HT-29 (cell line): Measurements from ENCODE around the gene LRRC2. TPM values are rescaled to one million over a fixed set of nuclear protein-coding genes. Genes with fewer than 3 reads are reported as not detected.

ENCODE experiments used
- DNase-seq: peaks from one replicate; pipeline ENCODE4 v3.0.0-alpha.2; 2015; ENCODE audit warnings: low spot score
- total RNA-seq: library from RNA; depleted of rRNA; stranded (reverse); fragments of >200 nt; shearing (Covaris generic); gene quantifications from 2 replicates; pipeline ENCODE4 v1.2.3, GENCODE V29; 2014; rRNA removed

The LRRC2 gene
- total RNA-seq, 1 experiment from 2014 or later = 0.84 TPM

DNA sequence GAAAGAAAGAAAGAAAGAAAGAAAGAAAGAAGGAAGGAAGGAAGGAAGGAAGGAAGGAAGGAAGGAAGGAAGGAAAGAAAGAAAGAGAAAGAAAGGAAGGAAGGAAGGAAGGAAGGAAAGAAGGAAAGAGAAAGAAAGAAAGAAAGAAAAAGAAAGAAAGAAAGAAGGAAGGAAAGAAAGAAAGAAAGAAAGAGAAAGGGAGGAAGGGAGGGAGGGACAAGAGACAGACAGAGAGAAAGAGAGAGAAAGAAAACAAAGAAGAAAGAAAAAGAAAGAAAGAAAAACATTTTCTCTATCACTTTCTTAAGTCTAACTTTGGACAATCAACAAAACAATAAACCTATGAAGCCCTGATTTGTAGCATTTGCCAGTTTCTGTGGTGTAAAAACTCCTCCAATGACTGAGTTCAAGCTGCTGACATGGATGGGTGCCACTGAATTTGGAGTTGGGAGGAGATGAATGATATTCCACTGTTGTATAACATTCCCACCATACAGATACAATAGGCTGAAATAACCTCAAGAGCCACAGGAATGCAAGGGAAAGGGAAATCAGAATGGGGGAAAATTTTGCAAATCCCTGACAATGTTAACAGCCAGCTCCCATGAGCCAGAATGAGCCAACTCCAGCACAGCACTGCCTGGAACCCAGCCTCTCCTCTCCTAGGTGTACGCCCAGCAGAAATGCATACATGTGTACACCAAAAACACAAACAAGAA is 83.3 kb downstream of the LRRC2 start:
- DNase-seq = no peak

DNA sequence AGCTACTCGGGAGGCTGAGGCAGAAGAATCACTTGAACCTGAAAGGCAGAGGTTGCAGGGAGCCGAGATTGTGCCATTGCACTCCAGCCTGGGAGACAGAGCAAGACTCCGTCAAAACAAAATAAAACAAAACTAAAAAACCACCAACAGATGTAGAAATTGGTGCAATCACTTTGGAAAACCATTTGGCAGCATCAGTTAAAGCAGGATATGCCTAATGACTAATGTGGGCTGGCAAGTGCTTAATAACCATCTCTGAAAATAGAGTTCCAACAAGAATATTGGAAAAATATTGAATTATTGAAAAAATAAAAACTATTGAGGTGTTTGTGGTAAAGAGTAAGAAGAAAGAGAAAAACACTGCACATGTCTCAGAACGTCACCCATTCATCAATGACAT is 84.5 kb downstream of the LRRC2 start:
- DNase-seq = no peak

DNA sequence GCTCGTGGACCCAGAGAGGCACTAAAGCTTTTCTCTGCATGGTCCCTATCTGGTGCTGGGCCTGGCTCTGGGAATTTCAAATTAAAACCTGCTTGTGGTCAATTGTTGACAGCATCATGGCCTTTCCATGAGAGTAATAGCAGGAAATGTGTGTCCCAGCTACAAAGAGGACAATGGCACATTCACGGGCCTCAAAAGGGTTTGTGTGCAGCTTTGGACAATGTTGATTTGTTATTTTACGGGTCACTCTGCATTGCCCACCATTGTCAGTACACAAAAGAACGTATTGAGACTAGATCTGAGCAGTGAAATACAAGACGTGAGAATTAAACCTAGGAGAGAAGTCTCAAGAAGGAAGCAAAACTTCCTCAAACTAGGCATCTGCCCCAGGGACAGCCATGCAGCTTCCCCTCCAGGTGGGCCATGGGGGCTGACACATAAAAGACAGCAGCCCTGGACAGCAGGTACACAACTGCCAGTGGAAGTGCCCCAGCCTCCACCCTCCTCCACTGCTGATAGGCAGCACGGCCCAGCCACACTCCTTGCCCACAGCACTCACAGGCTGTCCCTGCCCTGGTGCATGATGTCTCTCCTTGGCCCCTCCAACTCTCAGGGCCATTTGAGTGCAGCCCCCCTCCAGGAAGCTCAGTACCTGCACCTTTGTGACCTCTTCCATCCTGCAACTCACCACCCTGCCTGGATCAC is 85.5 kb downstream of the LRRC2 start:
- DNase-seq = no peak

DNA sequence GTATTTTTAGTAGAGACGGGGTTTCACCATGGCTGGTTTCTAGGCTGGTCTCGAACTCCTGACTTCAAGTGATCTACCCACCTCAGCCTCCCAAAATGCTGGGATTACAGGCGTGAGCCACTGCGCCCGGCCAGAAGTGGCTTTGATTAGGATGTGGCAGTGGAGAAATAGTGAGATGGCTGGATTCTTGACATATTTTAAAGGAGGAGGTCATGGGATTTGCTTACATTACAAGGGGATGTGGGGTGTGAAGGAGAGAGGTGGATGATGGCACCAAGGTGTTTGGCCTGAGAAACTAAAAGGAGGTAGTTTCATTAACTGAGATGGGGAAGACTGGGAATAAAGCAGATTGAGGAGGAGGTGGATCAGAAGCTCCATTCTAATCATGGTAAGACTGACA is 86.4 kb downstream of the LRRC2 start:
- no peak for DNase-seq

- no peak for DNase-seq
Measured at GRCh38 chr3:46479021-46479420, 87.1 kb downstream of the LRRC2 start.

- DNase-seq = no peak
Measured at GRCh38 chr3:46478341-46478740, 87.8 kb downstream of the LRRC2 start.

GRCh38 chr3:46477756-46478155 is 88.3 kb downstream of the LRRC2 start:
- no peak for DNase-seq

DNA sequence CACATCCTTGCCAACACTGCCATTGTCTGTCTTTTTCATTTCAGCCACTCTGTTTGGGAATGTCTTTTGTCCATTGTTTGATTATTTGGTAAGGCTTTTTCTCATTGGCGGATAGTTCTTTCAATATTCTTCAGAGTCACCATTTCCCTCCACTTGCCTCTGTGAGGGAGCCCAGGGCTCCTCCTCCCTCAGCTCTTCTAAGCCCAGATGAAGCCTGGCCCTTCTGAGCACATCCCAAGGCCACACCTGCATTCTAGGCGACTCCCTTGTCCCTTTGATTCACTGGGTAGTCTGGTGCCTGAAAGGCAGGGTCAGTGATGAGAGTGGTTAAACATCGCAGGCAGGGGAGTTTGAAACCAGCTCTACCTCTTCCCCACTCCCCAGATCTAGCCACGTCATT is 89.0 kb downstream of the LRRC2 start:
- no peak for DNase-seq

DNA sequence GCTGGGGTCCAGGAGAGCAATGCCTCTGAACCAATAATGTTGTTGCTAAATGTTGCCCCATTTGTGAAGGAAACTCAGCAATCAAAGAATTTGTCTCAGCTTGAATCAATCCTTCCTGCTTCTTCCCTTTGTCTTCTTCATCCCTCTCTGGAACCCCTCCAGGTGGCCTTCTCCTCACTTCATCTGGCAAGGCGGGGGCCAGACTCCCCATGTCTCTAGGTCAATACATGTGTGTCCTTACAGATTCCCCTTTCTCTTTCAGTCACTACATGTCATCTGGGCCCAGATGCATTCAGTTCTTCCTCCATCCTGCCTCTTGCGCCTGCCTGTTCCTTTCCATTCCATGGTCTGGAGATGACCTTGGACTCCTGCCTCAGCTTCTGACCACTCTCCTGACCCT is 93.4 kb downstream of the LRRC2 start:
- DNase-seq = no peak

DNA sequence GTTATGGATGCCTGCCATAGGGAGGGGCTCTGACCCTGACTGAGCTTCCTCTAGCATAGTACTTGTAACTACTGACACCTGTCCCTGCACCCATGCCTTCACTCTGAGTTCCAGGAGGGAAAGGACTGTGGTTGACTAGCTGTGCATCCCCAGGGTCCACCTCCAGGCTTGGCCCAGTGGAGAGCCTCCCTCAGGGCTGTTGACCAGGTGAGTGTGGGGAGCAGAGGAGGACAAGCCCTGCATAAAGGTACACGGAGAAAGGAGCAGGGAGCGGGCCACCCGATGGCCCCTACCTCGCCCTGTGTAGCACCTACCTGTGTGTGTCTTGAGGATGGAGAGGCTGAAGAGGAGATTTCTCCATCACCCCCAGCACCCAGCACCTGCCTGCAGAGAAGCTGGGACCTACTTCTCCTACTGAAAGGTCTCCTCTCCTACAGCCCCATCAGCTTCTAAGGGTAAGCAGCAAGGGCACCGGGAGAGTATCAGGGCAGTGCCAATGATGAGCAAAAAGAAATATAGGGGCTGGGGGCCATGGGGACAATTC is 94.7 kb downstream of the LRRC2 start:
- no peak for DNase-seq

DNA sequence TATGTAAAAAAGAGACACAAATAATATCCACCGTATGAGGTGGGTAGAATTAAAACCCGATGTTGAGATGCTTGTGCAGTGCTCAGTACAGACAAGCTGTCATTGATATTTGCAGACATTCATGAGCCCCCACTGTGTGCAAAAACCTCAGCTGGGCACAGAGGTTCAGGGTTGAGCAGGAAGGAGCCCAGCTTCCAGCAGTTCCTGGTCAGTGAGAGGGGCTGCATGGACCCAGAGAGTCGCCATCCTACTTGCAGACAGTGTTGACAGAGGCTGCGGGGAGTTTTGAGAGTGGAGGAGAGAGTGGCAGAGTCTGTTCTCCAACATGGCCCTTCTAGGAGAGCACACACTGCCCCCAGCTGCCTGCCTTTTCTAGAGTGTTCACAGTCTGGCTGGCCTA is 95.3 kb downstream of the LRRC2 start:
- no peak for DNase-seq

DNA sequence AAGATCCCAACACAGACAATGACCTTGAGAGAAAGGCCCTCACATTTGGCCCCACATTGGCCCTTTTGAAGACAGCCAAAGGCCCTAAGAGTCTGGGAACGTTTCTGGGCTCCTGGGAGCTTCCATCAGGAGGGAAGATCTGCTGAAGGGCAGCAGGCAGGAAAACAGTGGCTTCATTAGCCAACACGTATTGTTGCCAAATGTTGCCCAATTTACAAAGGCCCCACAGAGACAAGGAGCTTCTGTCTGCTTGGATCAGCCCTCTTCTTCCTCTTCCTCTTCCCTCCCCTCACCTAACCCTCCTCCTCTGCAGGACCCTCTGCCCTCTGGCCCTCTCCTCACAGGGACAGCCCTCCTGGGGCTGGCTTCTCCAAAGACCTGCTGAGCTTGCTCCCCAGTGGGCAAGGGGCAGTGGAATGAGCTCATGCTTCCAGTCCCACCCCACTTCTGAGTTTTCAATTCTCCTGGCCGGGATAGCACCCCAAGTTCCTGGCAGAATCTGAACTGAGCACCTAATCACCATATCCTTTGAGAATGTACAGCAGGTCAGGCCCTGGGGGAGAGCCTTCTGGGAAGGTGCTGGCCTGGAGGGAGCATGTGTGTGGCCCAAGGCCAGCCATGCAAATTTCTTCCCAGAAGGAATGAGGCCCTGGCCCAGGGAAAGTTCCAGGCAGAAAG is 96.3 kb downstream of the LRRC2 start:
- DNase-seq = no peak

DNA sequence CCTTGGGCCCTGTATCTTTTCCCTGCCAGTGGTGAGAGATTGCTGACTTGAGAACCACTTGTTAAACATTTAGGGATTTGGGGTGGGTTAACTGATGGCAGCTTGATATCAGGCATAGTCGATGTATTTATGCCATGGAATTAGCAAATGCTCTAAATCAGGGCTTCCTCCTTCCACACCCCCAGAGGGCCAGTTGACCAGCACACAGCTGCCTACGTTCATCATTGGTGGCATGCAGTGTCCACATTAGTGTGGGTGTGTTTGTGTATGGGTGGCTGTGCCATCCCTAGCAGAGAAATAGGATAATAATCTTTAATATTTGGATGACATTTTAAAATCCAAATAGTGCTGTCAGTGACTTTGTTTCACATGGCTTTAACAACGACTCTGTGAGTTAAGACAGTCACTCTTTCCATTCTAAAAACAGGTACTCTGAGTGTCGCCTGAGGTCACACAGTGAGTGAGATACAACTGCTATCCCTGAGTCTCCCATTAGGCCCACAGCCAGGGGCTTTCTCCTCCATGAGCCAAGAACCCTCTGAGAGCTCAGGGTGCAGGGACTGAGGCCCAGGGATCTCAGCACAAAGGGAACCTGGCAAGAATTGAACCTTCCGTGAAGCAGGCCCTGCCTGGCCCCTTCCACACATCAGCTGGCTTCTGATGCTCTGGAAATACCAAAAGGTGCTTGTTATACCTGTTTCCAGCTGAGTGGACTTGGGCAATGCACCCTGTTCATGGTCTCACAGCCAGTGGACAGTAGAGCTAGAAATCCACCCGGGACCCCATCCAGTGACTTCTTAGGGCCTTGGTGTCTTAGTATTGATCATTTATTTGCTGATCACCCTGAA is 97.1 kb downstream of the LRRC2 start:
- no peak for DNase-seq

GRCh38 chr3:46467562-46467961 is 98.5 kb downstream of the LRRC2 start:
- no peak for DNase-seq

DNA sequence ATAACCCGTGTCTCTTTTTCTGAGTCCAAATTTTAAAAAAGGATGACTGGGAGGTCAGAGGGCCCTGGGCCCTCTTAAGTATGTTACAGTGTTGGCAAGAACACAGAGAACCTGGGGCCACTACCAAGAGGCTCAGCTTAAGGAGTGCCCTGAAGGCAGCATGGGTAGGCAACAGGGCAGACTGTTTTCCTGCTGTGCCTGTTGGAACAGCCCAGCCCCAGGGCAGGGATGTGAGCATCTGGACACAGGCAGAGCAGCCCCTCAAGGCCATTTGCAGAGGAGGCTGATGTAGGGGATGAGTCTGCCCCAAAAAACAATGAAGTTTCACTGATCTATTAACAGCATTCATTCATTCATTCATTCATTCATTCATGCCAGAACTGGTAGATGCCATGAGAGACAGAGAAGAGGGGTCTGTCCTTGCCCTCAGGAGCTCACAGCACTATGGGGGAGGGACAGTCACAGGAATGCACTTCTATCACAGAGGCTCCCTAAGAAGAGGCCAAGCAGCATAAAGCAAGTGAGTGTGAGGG is 99.2 kb downstream of the LRRC2 start:
- no peak for DNase-seq

DNA sequence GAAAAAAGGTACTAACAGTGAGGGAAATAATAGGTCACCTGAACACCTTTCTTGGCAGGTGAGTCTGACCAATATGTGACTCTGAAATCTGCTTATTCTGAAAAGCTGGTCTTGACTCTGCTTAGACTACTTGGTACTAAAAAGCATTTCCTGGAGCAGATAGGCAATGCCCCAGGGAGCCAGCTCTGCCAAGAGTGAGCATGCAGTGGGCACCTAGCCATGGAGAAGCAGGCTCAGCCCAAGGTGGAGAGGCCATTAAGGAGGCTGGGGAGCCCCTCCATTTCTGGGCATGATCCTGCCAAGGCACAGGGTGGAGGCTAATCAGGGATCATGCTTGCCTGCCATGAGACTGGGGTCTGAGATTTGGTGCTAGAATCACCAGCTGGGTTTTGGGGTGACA is 99.8 kb downstream of the LRRC2 start:
- no peak for DNase-seq

Other genes with a start within 250 kb of the LRRC2 start
- gene CCR2, start 212.2 kb downstream of the LRRC2 start, total RNA-seq = not detected in 2 replicates
- not detected in 2 replicates for gene CCR5, start 195.4 kb downstream of the LRRC2 start, total RNA-seq
- 7.4 and 9.7 TPM in 2 replicates for gene CCRL2, start 159.0 kb downstream of the LRRC2 start, total RNA-seq
- 0.03 and 1.1 TPM in 2 replicates for gene LTF, start 101.4 kb downstream of the LRRC2 start, total RNA-seq
- not detected in 2 replicates for gene RTP3, start 68.3 kb downstream of the LRRC2 start, total RNA-seq
- not detected in 2 replicates for gene FAM240A, start 46.2 kb upstream of the LRRC2 start, total RNA-seq
- gene ALS2CL, start 127.4 kb upstream of the LRRC2 start, total RNA-seq = 13.2 and 14.9 TPM in 2 replicates
- 0.16 and 0.18 TPM in 2 replicates for gene TMIE, start 135.1 kb upstream of the LRRC2 start, total RNA-seq
- gene PRSS50, start 151.6 kb upstream of the LRRC2 start, total RNA-seq = not detected in 2 replicates